K562 (cell line): Measurements from ENCODE around the gene HYAL1. TPM values are rescaled to one million over a fixed set of nuclear protein-coding genes. Genes with fewer than 3 reads are reported as not detected.

Experiments used
- BMI1 ChIP-seq: fragments of 150-350 bp; IDR thresholded peaks from 2 replicates; pipeline ENCODE4 v1.6.1; 2014; ENCODE audit warnings: low read length
- BRD4 ChIP-seq: fragments of 200-600 bp; sonication (generic); IDR thresholded peaks from 2 replicates; pipeline ENCODE4 v1.6.1; 2017; ENCODE audit warnings: inconsistent platforms
- CREBBP ChIP-seq: IDR thresholded peaks from one replicate; pipeline ENCODE4 v1.6.1; 2012; ENCODE audit warnings: low read depth, mild to moderate bottlenecking, control low read depth, inconsistent platforms, low read length
- KDM2B ChIP-seq: fragments of 250-450 bp; sonication (Bioruptor Pico); IDR thresholded peaks from 2 replicates; pipeline ENCODE4 v1.8.0; 2021; ENCODE audit warnings: mild to moderate bottlenecking, moderate library complexity
- KDM4B ChIP-seq, 2 experiments: fragments of 450-650 bp in 1 of 2; sonication (generic) in 1 of 2; IDR thresholded peaks; 2 replicates each; pipeline ENCODE4 v1.6.1; 2016 to 2017; ENCODE audit warnings: borderline replicate concordance in 2 of 2, antibody characterized with exemption in 1 of 2, low read depth in 1 of 2, mild to moderate bottlenecking in 1 of 2
- MAX ChIP-seq: sonication (generic); formaldehyde crosslinking; IDR thresholded peaks from 2 replicates; pipeline ENCODE4 v1.9.0; 2022; ENCODE audit warnings: mild to moderate bottlenecking, missing genetic modification reagents
- MECOM ChIP-seq: fragments of 250-450 bp; sonication (Bioruptor Pico); IDR thresholded peaks from 2 replicates; pipeline ENCODE4 v1.8.0; 2022; ENCODE audit warnings: inconsistent platforms
- MYC ChIP-seq, 2 experiments: fragments of 250-450 bp in 1 of 2; sonication (Bioruptor Pico) in 1 of 2; IDR thresholded peaks; 2 replicates each; pipeline versions ENCODE4 v1.5.1 to v1.6.1; 2012 to 2021; ENCODE audit warnings: low read depth in 2 of 2, borderline replicate concordance in 1 of 2, improper control_type of control experiment in 1 of 2, low read length in 1 of 2, mild to moderate bottlenecking in 1 of 2, moderate library complexity in 1 of 2
- REST ChIP-seq, 2 experiments: fragments of 450-650 bp; formaldehyde crosslinking in 1 of 2; IDR thresholded peaks; 2 replicates each; pipeline versions ENCODE4 v1.4.0 to v1.6.1; 2014 to 2020; ENCODE audit warnings: mild to moderate bottlenecking in 2 of 2, borderline replicate concordance in 1 of 2, low read depth in 1 of 2
- TSHZ1 ChIP-seq: fragments of 250-450 bp; sonication (Bioruptor Pico); IDR thresholded peaks from 2 replicates; pipeline ENCODE4 v1.4.0; 2020; ENCODE audit warnings: mild to moderate bottlenecking, moderate library complexity
- ZNF354B ChIP-seq: fragments of 250-450 bp; sonication (Bioruptor Pico); IDR thresholded peaks from 2 replicates; pipeline ENCODE4 v1.4.0; 2020
- ZNF384 ChIP-seq: IDR thresholded peaks from 2 replicates; pipeline ENCODE4 v1.6.1; 2012; ENCODE audit warnings: low read depth, low read length, improper control_type of control experiment
- ZNF780A ChIP-seq: fragments of 250-450 bp; sonication (Bioruptor Pico); IDR thresholded peaks from 2 replicates; pipeline ENCODE4 v1.5.0; 2021; ENCODE audit warnings: mild to moderate bottlenecking
- polyA plus RNA-seq, 8 experiments: library from polyadenylated mRNA; depleted of rRNA in 4 of 8; stranded (reverse) in 5 of 8; unstranded in 3 of 8; fragments of >200 nt; fragmentation: Nextera tagmentation in 2 of 8; fragmentation: Illumina TruSeq in 1 of 8; extraction: Ambion mirVana in 2 of 8; extraction: Trizol in 1 of 8; gene quantifications; 2 replicates each; pipeline versions ENCODE4 v1.2.1 to v1.2.3, GENCODE V29; 2011 to 2014; ENCODE audit warnings: inconsistent platforms in 1 of 8, missing spikeins in 1 of 8
- total RNA-seq, 7 experiments: library from RNA; depleted of rRNA in 6 of 7; stranded (reverse); fragments of >200 nt in 6 of 7; fragmentation: Illumina TruSeq in 2 of 7; extraction: Trizol in 2 of 7; gene quantifications; 2 replicates each; pipeline versions ENCODE4 v1.2.1 to v1.2.3, GENCODE V29; 2011 to 2021; ENCODE audit warnings: low replicate concordance in 1 of 7

HYAL1 gene
- total and polyA plus RNA-seq, 9 of the 15 experiments (the other 6 are each of a cell fraction or from before 2014, with no cell fraction given) = 1.4 to 8.5 (median 4.7) TPM

GRCh38 chr3:50292159-50293078 is 11.0 kb downstream of the HYAL1 start, which contains the start of gene IFRD2 (continued):
- TF ChIP-seq REST (IDR thresholded peaks at IDR 0.05; ENCODE audit: borderline replicate concordance) (no peak), REST (CRISPR knock-in tag; IDR thresholded peaks at IDR 0.05; ENCODE audit: low read depth) (peak; percentile 55; the same call in 1 of the 2 replicates), BRD4 (no peak), MECOM (no peak), KDM2B (CRISPR knock-in tag) (no peak), MAX (peak; percentile 95), ZNF780A (CRISPR knock-in tag) (no peak; the same call in 1 of the 2 replicates), MYC (IDR thresholded peaks at IDR 0.05; ENCODE audit: low read depth, low read length) (peak; percentile 89), MYC (CRISPR knock-in tag; IDR thresholded peaks at IDR 0.05; ENCODE audit: borderline replicate concordance, low read depth) (no peak), CREBBP (no peak), KDM4B (IDR thresholded peaks at IDR 0.05; ENCODE audit: borderline replicate concordance in 2 of 2, low read depth in 1 of 2) (0 out of 4 replicates have a peak, but pooled peaks of 1 of the 2 experiments have one; percentile 54), TSHZ1 (no peak), BMI1 (no peak), ZNF384 (no peak), ZNF354B (no peak; the same call in 1 of the 2 replicates)
